Fibroblast of skin of left quadriceps (primary cell): ENCODE results near the gene ZFPM1.
A peak's percentile ranks its signal among the peaks of the same experiment; 100 is the strongest.

Source experiments
- DNase-seq, 2 experiments: peaks; one replicate each; pipeline ENCODE4 v3.0.0-alpha.2; 2013; ENCODE audit warnings: low read depth in 2 of 2

Gene ZFPM1

DNA sequence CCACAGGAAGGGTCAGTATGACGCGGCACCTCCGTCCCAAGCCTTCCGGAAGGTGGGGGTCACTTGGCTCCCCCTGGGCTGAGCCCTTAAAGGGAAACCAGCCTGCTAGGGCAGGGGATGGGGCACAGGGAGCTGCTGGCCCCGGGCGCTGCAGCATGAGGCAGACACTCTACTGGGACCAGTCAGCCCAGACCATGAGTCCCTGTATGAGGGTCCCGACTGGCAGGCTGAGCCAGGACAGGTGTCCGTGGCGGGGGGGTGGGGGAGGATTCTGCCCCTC is 73.8 kb downstream of the ZFPM1 start:
- DNase-seq, result no peak

DNA sequence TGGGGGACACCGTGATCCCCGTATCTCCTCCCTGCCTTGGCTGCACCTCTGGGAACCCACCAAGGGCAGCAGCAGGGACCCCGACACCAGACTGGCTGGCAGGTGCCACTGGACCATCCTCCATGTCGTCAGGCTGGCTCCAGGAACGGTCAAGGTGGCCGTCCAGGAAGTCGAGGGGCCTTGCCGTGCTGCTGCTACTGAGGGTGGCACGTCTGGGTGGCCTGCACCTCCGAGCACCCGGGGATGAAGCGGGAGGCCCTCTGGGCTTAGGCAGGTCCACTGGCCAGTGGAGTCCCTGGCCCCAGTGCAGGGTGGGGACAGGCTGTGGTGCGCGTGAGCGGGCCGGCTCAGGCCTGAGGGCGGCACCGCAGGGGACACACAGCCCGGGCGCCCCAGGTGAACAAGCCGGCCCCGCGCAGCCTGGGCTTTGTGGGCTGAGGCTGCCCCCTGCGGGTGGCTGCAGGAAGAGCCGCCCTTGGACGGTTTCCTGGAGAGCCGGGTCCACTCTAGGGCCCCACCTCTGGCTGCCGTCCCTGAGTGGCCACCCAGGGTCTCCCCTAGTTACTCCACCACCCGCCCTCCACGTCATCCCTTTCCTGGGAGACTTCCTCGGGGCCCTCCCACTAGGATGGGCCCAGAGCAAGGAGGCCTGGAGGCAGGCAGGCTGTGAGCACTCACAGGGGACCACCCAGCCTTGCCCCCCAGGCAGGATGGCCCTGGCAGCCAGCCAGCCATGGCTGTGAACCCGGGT is 74.3 kb downstream of the ZFPM1 start:
- peak in 1 of 2 experiments; percentile 11 for DNase-seq

DNA sequence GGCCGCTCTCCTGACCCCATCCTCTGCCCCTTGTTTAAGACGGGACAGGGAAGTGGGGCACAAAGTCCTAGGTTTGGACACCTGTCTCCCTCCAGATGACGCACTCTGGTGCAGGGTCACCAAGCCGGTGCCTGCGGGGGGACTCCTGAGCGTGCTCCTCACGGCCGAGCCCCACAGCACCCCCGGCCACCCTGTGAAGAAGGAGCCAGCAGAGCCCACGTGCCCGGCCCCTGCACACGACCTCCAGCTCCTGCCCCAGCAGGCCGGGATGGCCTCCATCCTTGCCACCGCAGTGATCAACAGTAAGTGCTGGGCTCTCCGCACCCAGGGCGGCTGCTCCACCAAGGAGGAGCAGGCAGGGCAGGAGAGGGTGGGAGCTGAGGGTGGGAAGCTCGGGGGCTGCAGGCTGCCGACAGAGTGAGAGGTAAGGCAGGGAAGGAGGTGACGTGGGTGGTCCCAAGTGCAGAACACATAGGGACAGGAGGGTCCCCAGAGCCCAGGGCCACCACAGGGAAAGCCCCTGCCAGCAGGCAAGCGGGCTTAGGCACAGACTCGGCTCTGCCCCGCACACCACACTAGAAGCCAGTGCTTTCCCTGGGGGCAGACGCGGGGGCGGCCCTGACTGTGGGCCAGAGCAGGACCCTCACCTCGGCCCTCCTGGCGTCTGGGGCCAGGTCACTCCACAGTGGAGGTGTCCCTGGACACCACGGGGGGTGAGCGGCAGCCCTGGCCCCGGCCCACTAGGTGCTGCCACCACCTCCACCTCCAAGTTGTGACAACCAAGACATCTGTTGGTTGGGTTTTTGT is 75.1 kb downstream of the ZFPM1 start:
- no peak for DNase-seq

DNA sequence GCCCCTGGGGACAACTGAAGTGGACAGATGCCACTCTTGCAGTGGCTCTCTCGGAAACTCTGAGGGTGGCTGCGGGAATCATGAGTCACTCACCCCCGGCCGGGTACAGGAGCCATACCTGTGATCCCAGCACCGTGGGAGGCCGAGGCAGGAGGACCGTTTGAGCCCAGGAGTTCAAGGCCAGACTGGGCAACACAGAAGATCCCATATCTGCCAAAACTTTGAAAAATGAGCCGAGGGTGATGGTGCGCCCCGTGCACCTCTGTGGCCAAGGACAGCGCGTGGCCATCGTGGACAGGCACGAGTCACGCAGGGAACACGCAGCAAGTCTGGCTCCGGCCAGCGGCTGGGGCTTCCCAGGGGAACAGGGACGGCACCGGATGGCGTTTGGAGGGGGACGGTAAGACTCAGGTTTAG is 75.8 kb downstream of the ZFPM1 start:
- DNase-seq, result no peak

DNA sequence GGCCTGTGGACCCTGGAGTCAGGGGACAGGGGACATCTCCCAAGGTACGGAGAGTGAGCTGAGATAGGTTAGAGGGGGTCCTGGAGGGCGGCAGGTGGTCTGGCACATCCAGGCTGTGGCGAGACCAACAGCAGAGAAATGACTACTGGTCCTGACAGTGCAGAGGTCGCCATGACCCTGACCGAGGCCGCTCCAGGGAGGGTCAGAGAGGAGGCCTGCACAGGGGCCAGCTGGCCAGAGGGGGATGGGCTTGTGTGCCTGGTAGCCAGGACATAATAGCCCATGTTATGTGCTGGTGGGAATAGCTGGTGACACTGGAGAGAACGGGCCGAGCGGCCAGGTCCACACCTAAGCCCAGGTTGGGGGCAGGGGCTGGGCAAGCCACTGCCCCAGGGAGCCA is 76.5 kb downstream of the ZFPM1 start:
- DNase-seq, result no peak

DNA sequence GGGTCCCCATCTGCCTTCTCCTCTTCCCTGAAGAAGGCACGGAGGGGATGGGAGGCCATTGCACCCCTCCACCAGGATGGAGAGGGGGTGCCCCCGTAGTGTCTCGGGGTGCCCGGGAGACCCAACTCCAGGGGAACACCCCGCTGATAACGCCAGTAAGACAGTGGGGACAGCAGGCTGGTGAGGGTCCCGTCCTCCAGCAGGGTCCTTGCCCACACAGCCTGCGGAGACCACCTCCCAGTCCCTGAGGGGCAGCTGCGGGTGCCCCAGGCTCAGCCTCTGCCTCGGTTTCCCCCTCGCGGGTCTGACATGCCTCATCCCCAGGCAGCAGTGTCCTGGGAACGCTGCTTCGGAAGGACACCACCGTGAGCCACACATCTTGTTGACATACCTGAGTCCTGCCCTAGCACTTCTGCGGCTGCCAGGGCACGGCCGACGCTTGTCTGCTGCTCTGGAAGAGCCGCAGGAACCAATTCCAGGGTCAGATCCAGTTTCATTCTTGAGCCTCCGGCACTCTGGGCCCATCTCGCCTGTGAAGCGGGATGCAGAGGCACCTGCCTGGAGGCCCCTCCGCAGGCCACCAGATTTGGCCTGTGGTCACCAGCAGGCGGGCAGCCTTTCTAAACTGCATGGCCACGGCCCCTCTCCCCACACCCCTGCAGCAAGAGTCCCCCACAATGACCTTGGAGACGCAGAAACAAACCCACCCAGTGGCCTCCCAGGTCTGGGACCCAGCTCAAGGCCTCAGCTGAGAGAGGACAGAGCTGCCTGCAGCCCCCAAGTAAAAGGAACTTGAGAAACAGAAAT is 77.2 kb downstream of the ZFPM1 start:
- no peak for DNase-seq

DNA sequence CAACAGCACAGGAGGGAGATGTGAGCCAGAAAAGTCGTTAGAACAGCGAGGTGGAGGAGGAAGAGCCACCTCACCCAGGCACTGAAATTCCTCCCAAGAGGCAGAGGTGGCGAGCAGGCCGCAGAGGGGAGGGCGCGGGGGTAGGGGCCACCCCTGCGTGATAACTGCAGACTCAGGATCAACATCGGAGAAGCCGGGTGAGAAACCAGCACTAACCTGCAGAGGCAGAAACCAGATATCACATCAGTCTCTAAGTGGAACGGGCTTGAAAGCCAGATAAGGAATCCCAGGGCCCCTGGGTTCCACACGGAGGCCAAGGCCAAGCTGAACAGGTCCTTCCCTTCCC is 77.8 kb downstream of the ZFPM1 start:
- no peak for DNase-seq

DNA sequence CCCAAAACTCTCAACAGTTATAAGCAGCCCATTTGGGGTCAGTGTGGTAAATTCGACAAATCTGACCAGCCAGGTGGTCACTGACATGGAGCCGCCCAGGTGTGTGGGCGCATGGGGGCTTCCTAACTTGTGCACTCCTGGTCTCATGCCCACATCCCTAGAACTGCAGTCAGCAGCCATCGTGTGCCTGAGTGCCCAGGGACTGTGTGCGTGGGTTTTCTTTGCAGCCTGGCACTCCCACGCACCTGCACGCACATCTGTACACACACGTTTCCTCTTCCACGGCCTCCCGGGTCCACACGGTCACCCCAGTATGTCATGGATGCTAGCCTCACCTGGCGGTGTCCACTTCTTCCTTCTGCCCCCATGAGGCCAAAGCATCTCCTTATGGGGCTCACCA is 78.3 kb downstream of the ZFPM1 start:
- DNase-seq, result no peak

DNA sequence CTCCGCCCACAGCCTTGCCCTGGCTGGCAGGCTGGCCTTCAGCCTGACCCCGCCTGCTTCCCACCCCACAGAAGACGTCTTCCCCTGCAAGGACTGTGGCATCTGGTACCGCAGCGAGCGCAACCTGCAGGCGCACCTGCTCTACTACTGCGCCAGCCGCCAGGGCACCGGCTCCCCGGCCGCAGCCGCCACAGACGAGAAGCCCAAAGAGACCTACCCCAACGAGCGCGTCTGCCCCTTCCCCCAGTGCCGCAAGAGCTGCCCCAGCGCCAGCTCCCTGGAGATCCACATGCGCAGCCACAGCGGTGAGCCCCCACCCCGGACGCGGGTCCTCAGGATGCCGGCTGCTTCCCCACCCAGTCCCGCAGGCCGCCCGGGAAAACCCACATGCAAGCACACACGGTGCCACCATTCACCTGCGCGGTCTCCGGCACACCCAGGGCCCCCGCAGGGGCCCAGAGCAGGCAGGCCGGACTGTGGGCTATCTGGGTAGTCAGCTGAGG is 78.9 kb downstream of the ZFPM1 start:
- no peak for DNase-seq

DNA sequence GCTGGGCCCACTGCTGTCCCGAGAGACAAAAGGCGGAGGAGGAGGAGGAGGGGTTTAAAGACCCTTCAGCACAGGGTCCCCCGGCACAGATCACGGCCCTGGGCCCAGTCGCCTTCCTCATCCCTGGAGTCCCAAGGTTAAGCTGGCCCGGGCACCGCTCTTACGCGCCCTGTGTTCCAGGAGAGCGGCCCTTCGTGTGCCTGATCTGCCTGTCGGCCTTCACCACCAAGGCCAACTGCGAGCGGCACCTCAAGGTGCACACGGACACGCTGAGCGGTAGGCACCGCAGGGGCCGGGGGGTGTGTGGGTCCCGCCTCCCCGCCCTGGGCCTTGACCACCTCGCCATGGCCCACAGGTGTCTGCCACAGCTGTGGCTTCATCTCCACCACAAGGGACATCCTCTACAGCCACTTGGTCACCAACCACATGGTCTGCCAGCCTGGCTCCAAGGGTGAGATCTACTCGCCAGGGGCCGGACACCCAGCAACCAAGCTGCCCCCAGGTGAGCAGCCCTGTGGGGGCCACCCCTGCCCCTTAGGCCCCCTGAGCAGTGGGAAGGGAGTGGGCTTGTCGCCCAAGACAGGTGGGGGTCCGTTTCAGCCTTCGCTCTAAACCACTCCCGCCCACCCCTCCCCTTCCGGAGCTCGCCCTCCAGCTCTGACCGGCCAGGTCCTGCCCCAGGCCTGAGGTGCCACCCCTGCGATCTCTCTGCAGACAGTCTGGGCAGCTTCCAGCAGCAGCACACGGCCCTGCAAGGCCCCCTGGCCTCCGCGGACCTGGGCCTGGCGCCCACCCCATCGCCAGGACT is 79.6 kb downstream of the ZFPM1 start:
- DNase-seq, result no peak

DNA sequence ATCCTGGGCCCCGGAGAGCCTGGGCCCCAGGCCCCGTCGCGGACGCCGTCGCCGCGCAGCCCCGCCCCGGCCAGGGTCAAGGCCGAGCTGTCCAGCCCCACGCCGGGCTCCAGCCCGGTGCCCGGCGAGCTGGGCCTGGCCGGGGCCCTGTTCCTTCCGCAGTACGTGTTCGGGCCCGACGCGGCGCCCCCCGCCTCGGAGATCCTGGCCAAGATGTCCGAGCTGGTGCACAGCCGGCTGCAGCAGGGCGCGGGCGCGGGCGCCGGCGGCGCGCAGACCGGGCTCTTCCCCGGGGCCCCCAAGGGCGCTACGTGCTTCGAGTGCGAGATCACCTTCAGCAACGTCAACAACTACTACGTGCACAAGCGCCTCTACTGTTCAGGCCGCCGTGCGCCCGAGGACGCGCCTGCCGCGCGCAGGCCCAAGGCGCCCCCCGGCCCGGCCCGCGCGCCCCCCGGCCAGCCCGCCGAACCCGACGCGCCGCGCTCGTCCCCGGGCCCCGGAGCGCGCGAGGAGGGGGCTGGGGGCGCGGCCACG is 80.4 kb downstream of the ZFPM1 start:
- DNase-seq, result peak; percentile 19 to 26

DNA sequence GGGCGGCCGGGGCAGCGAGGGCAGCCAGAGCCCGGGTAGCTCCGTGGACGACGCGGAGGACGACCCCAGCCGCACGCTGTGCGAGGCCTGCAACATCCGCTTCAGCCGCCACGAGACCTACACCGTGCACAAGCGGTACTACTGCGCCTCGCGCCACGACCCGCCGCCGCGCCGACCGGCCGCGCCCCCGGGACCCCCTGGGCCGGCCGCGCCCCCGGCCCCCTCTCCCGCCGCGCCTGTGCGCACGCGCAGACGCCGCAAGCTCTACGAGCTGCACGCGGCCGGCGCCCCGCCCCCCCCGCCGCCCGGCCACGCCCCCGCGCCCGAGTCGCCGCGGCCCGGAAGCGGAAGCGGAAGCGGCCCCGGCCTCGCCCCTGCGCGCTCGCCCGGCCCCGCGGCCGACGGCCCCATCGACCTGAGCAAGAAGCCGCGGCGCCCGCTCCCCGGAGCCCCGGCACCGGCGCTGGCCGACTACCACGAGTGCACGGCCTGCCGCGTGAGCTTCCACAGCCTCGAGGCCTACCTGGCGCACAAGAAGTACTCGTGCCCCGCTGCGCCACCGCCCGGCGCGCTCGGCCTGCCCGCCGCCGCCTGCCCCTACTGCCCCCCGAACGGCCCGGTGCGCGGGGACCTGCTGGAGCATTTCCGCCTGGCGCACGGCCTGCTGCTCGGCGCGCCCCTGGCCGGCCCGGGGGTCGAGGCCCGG is 81.0 kb downstream of the ZFPM1 start:
- peak; percentile 34 to 39 for DNase-seq

DNA sequence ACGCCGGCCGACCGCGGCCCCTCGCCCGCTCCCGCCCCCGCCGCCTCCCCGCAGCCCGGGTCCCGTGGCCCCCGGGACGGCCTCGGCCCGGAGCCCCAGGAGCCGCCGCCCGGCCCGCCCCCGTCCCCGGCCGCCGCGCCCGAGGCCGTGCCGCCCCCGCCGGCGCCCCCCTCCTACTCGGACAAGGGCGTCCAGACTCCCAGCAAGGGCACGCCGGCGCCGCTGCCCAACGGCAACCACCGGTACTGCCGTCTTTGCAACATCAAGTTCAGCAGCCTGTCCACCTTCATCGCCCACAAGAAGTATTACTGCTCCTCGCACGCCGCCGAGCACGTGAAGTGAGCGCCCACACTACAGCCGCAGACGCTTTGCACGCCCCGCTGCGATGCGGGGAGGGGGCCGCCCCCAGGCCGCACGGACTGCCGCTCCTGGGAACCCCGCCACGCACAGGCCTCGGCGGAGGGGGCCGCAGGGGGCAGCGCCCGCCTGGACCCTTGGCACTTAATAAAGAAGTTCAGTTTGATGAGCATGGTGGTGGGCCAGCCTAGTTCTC is 81.6 kb downstream of the ZFPM1 start:
- DNase-seq, result no peak

DNA sequence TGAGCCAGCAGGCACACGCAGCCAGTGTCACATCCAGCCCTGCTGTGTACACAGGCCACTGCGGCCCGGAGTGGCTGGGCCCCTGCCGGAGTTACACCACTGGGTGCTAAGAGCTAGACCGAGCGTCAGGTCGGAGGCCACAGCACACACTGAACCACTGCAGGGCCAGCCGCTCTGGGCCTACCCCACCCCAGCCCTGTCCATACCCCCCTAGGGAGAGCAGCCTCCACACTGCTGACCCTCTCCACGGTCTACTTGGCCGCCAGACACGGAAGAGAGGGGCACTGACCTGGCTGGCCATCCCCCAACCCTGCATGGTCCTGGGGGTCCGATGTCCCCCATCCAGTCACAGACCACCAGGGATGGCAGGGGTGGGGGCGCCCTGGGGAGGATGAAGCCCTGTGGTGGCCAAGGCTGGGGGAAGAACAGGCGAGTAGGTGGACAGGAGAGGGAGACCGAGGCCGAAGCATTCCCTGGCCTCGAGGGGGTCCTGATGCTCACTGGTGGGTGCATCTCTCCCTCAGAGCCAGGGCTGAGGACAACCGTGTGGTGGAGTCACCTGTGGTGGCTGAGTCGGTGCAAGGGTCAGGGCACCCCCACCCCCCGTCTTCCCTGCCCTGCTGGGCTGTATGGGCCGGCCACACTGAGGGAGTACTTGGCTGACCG is 82.2 kb downstream of the ZFPM1 start:
- DNase-seq, result no peak

DNA sequence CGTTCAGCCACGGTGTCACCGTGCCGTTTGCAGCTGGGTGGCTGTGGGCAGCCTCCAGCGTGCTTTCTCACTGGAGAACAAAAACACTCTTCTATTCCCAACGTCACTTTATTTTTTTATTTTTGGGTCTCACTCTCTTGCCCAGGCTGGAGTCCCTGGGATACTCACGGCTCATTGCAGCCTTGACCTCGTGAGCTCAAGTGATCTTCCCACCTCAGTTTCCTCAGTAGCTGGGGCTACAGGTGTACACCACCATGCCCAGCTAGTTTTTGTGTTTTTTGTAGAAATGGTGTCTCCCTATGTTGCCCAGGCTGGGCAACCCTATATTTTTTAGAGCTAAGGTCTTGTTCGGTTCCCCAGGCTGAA is 82.8 kb downstream of the ZFPM1 start:
- DNase-seq, result no peak

DNA sequence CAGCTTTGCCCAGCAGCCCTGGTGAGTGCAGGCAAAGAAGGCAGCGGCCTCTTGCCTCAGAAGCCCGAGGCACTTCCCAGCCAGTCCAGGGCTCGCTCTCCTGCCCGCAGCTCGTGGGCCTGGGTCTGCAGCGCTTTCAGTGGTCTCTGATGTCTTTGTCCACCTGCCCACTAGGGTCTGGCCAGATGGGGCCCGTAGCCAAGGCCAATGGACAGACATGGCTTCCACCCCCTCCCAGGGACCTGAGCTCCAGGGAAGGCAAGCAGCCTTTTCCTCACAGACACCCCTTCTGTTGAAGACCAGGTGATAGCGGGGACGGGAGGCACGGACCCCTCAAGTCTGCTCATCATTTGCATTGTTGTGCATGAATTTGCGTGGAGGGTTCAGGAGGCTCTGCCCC is 83.4 kb downstream of the ZFPM1 start:
- no peak for DNase-seq

DNA sequence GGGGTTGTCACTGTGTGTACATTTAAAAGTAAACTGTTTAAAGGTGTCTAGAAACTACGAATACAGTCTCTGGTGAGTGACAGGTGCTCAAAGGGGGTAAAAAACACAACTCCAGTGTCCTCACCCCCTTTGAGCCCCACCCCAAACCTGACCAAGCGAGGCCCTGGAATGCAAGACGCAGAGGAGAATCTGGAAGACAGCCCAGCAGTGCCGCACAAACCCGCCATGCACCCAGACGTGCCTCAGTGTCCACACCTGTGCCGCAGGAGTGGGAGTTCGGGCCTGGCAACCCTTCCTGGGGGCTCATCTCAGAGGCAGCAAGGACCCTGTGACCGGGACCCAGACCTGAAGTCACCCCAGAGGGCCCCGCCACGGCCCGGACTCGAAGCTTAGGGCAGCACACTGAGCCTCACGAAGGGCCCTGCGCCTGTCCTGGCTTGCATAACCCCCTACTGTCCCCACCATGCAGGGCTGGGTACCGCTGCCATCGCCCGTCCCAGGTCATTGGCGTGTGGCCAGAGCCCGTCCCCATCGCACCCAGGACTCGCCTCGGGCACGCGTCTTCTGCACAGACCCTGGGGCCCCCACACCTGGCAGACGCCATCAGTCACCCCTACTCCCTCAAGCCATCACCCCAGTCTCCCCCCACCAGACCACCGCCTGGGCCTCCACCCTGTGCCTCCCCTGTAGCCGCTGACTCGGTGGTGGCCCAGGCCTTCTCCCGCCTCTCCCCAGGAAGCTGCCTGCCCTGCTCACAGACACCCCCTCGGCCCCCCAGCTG is 84.1 kb downstream of the ZFPM1 start:
- no peak for DNase-seq

DNA sequence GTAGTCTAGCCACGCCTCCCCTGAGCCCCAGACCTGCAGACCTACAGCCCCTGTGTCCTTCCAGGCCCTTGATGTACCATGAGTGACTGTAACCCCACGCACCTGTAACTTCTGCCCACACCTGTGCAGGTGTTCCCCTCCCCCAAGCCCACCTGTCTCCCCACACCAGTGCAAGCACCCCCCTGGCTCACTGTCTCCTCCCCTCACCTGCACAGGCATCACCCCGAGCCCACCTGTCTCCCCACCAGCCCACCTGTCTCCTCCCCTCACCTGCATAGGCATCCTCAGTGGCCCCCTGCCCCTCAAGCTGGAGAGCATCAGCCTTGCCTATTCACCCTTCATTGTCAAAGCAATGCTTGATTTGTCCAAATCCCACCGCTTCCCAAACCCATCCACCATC is 84.8 kb downstream of the ZFPM1 start:
- no peak for DNase-seq

DNA sequence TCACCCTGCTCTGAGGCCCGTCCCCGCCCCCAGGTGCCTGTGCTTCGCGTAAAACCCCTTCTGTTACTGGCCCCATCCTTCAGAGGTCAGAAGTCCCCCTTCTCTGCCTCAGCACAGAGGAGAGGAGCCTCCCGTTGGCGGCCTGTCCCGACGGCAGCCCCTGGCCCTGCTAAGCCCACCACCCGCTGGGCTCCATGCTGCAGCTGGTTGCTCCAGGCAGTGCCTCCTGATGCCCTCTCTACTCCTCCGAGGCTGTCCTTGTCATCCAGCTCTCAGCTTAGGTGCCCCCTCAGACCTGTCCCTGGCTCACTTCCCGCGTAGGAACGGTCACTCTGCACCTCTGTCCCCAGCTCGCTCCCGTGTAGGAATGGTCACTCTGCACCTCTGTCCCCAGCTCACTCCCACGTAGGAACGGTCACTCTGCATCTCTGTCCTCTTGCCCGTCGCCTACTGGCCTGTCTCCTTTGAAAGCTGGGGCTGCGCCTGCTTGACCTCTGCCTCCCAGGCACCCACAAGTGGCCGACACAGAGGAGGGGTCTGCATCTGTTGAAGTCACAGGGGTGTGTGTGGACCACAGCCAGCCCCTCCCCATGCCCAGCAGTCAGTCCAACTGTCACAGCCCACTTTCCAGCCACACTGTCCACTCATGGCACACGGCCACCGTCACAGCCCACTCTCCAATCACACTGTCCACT is 85.4 kb downstream of the ZFPM1 start:
- no peak for DNase-seq
